Astrocyte (in vitro differentiated cells and primary cell): ENCODE data around the gene MYO6.

Experiments used
- EZH2 ChIP-seq: IDR thresholded peaks from 2 replicates; pipeline ENCODE4 v1.6.1; 2012; ENCODE audit warnings: mild to moderate bottlenecking, low read length, inconsistent platforms; ENCODE audit not compliant: insufficient read depth
- TF ChIP-seq, protein P1 (sequence below): IDR thresholded peaks from 2 replicates; pipeline ENCODE4 v1.5.1; 2011; ENCODE audit warnings: low read depth, mild to moderate bottlenecking, inconsistent platforms, low read length, moderate library complexity; ENCODE audit not compliant: insufficient read depth

GRCh38 chr6:75778757-75779156 lies 29.7 kb downstream of the MYO6 start:
- TF ChIP-seq, protein P1, sequence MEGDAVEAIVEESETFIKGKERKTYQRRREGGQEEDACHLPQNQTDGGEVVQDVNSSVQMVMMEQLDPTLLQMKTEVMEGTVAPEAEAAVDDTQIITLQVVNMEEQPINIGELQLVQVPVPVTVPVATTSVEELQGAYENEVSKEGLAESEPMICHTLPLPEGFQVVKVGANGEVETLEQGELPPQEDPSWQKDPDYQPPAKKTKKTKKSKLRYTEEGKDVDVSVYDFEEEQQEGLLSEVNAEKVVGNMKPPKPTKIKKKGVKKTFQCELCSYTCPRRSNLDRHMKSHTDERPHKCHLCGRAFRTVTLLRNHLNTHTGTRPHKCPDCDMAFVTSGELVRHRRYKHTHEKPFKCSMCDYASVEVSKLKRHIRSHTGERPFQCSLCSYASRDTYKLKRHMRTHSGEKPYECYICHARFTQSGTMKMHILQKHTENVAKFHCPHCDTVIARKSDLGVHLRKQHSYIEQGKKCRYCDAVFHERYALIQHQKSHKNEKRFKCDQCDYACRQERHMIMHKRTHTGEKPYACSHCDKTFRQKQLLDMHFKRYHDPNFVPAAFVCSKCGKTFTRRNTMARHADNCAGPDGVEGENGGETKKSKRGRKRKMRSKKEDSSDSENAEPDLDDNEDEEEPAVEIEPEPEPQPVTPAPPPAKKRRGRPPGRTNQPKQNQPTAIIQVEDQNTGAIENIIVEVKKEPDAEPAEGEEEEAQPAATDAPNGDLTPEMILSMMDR, result no peak
- no peak for TF ChIP-seq EZH2
